Prostate gland (tissue), 2 donors: Measurements from ENCODE around the gene INO80B.

Experiments used
- POLR2A ChIP-seq: fragments of 450-650 bp; IDR thresholded peaks from one replicate; pipeline ENCODE4 v1.6.1; 2016; ENCODE audit warnings: antibody characterized with exemption, mild to moderate bottlenecking
- TF ChIP-seq, protein P1 (sequence below), 4 experiments: fragments of 200-600 bp in 2 of 4; fragments of 450-650 bp in 2 of 4; sonication (generic) in 2 of 4; IDR thresholded peaks; 1 replicate in 3 of 4; 2 replicates in 1 of 4; pipeline ENCODE4 v1.5.1; 2016 to 2019; ENCODE audit warnings: antibody characterized with exemption in 4 of 4, mild to moderate bottlenecking in 2 of 4, moderate library complexity in 2 of 4

DNA sequence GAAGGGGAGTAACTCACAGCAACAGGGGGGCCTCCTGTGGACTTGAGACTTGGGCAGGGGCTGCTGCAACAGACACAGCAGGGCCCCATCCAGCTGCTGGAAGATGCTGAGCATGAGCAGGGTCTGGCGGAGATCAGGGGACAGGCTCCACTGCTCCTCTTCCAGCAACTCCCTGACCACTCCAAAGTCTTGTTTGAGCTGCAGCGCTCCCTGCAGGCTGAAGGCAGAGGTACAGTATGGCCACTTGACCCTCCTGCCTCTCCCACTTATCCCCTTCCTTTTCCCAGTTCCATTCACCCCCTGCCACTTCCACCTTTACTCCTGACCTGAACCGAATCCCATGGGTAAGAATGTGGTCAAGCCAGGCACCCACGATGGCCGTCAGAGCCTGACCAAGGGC is 20.0 kb downstream of the INO80B start:
- TF ChIP-seq, protein P1, sequence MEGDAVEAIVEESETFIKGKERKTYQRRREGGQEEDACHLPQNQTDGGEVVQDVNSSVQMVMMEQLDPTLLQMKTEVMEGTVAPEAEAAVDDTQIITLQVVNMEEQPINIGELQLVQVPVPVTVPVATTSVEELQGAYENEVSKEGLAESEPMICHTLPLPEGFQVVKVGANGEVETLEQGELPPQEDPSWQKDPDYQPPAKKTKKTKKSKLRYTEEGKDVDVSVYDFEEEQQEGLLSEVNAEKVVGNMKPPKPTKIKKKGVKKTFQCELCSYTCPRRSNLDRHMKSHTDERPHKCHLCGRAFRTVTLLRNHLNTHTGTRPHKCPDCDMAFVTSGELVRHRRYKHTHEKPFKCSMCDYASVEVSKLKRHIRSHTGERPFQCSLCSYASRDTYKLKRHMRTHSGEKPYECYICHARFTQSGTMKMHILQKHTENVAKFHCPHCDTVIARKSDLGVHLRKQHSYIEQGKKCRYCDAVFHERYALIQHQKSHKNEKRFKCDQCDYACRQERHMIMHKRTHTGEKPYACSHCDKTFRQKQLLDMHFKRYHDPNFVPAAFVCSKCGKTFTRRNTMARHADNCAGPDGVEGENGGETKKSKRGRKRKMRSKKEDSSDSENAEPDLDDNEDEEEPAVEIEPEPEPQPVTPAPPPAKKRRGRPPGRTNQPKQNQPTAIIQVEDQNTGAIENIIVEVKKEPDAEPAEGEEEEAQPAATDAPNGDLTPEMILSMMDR (IDR thresholded peaks at IDR 0.05) = no peak
- TF ChIP-seq POLR2A = no peak
